ENCODE results near the gene ARHGEF19. TPM values are rescaled to one million over a fixed set of nuclear protein-coding genes. Genes with fewer than 3 reads are reported as not detected.
A peak's percentile ranks its signal among the peaks of the same experiment; 100 is the strongest.

ARHGEF19 gene
- total and polyA plus RNA-seq, 10 of the 15 experiments (the other 5 are each of a cell fraction or from before 2014, with no cell fraction given), result 0.15 to 2.9 (median 0.67) TPM; not detected in 1

- Histone ChIP-seq H3K9ac (ENCODE audit: control insufficient read depth, insufficient read depth, low read length) (peak overlapping the region; percentile 2; the same call in 1 of the 2 replicates), H3K36me3 (ENCODE audit: control insufficient read depth in 2 of 2, insufficient read depth in 2 of 2, low read length in 1 of 2) (no peaks in the 10 kb centered on the region), H2AFZ (ENCODE audit: control insufficient read depth, low read depth, low read length) (peak overlapping the region; percentile 84), H3K9me3 (replicated peaks; ENCODE audit: control insufficient read depth, insufficient read depth, low read length) (no peaks in the 10 kb centered on the region), H3K27me3 (replicated peaks in 1 of 2; ENCODE audit: control insufficient read depth in 2 of 2, insufficient read depth in 2 of 2, low read length in 1 of 2) (no peaks in the 10 kb centered on the region; a peak in 1 of 4 replicates), H4K20me1 (ENCODE audit: control insufficient read depth, insufficient read depth) (no peaks in the 10 kb centered on the region), H3K27ac (ENCODE audit: control insufficient read depth, insufficient read depth) (no peak overlapping the region), H3K4me1 (ENCODE audit: control insufficient read depth, insufficient read depth, low read length) (peaks cover 4% of the 10 kb centered on the region; the same call in 1 of the 2 replicates), H3K4me3 (peak overlapping the region; percentile 68), H3K79me2 (ENCODE audit: control insufficient read depth, insufficient read depth, low read length) (no peaks in the 10 kb centered on the region), H3K4me2 (ENCODE audit: control insufficient read depth, insufficient read depth) (peak overlapping the region; percentile 36)
- WGBS (ENCODE audit: insufficient coverage, insufficient replicate concordance, low lambda C conversion rate, missing lambda C conversion rate), result 59% methylated on average over 47 of the region's 51 CpGs
- ChIA-PET POLR2A (interaction anchor here (0.6 to 1.4 kb wide), 3 partner anchors 9 to 45 kb away, joined by 3 to 15 read pairs (median 3); no protein-coding TSS in a partner anchor), RAD21 (ENCODE audit: unreplicated experiment) (interaction anchor here (0.9 to 2.1 kb wide), 3 partner anchors 9 to 128 kb away, joined by 3 to 5 read pairs (median 5); no protein-coding TSS in a partner anchor), SMC1A (ENCODE audit: uncharacterized antibody, unreplicated experiment) (no interaction called here), CTCF (interaction anchor here (1.2 kb wide), 1 partner anchor 9 kb away, joined by 3 read pairs; no protein-coding TSS in a partner anchor)
- intact Hi-C loops (cut with micrococcal nuclease; ENCODE audit: unreplicated experiment) (loop anchor here (5.0 kb wide), 1 partner anchor 155 kb away; no protein-coding TSS in a partner anchor), in situ Hi-C loops (cut with MboI) (no loop called here)
- no peak for DNase-seq (ENCODE audit: low read depth, low spot score)
- FAIRE-seq, result no peak
- no peak for ATAC-seq
- BruUV-seq (replicated peaks), result no TSS peak
- TF ChIP-seq ZBED1 (IDR thresholded peaks at IDR 0.05; ENCODE audit: borderline replicate concordance), result no peak
- no peak for TF ChIP-seq SP1 (IDR thresholded peaks at IDR 0.05; ENCODE audit: low read depth, low read length)
- no peak for TF ChIP-seq PRDM15 (CRISPR knock-in tag; IDR thresholded peaks at IDR 0.05)
- TF ChIP-seq ATF7 (IDR thresholded peaks at IDR 0.05; ENCODE audit: low read depth), result no peak
- no peak for TF ChIP-seq E2F8 (IDR thresholded peaks at IDR 0.05; ENCODE audit: low read depth, partially characterized antibody)
- no peak for TF ChIP-seq CBX3 (IDR thresholded peaks at IDR 0.05; ENCODE audit: borderline replicate concordance, low read depth)
- TF ChIP-seq HDGF (IDR thresholded peaks at IDR 0.05), result 0 out of 2 replicates have a peak, but pooled peaks have one; percentile 21
- no peak for TF ChIP-seq MEF2B (IDR thresholded peaks at IDR 0.05; ENCODE audit: partially characterized antibody, poor library complexity, severe bottlenecking)
- TF ChIP-seq ZBTB40 (IDR thresholded peaks at IDR 0.05; ENCODE audit: borderline replicate concordance), result peak; percentile 19; the same call in 1 of the 2 replicates
- no peak for TF ChIP-seq MXI1 (IDR thresholded peaks at IDR 0.05; ENCODE audit: low read depth, low read length)
Measured at GRCh38 chr1:16207318-16208269, 4.9 kb downstream of the ARHGEF19 start.

Data from GM12878 (cell line).